Smooth muscle cell (in vitro differentiated cells): ENCODE measurements around the gene HES3. TPM values are rescaled to one million over a fixed set of nuclear protein-coding genes. Genes with fewer than 3 reads are reported as not detected.

Experiments
- DNase-seq: peaks from one replicate; lab custom pipeline; 2025; ENCODE audit not compliant: unreplicated experiment; lab: John Stamatoyannopoulos, UW
- H2AFZ ChIP-seq: fragments of 200-600 bp; sonication (generic); 2 replicates; pipeline ENCODE4 v1.6.0; 2016; ENCODE audit warnings: antibody characterized with exemption, low read depth, mild to moderate bottlenecking
- H3F3A ChIP-seq: fragments of 200-600 bp; sonication (generic); 2 replicates; pipeline ENCODE4 v1.6.0; 2017; ENCODE audit warnings: antibody characterized with exemption, low read depth
- H3K27ac ChIP-seq: fragments of 200-600 bp; sonication (generic); 2 replicates; pipeline ENCODE4 v1.5.1; 2016; ENCODE audit warnings: low read depth, mild to moderate bottlenecking
- H3K27me3 ChIP-seq: fragments of 200-600 bp; sonication (generic); 2 replicates; pipeline ENCODE4 v1.6.1; 2016; ENCODE audit warnings: low read depth, mild to moderate bottlenecking
- H3K36me3 ChIP-seq: fragments of 200-600 bp; sonication (generic); 2 replicates; pipeline ENCODE4 v1.5.1; 2016; ENCODE audit warnings: low read depth
- H3K4me1 ChIP-seq: fragments of 200-600 bp; sonication (generic); 2 replicates; pipeline ENCODE4 v1.5.1; 2016; ENCODE audit warnings: low read depth
- H3K4me2 ChIP-seq: fragments of 200-600 bp; sonication (generic); 2 replicates; pipeline ENCODE4 v1.6.0; 2016; ENCODE audit warnings: mild to moderate bottlenecking
- H3K4me3 ChIP-seq: fragments of 200-600 bp; sonication (generic); 2 replicates; pipeline ENCODE4 v1.5.1; 2016; ENCODE audit warnings: mild to moderate bottlenecking
- H3K79me2 ChIP-seq: fragments of 200-600 bp; sonication (generic); 2 replicates; pipeline ENCODE4 v1.6.0; 2016; ENCODE audit warnings: low read depth, mild to moderate bottlenecking
- H3K9ac ChIP-seq: fragments of 200-600 bp; sonication (generic); 2 replicates; pipeline ENCODE4 v1.6.0; 2016; ENCODE audit warnings: low read depth
- H3K9me3 ChIP-seq: fragments of 200-600 bp; sonication (generic); replicated peaks from 2 replicates; pipeline ENCODE4 v1.5.1; 2016; ENCODE audit warnings: low read depth
- H4K20me1 ChIP-seq: fragments of 200-600 bp; sonication (generic); 2 replicates; pipeline ENCODE4 v1.6.0; 2016; ENCODE audit warnings: low read depth
- WGBS: methylation state at CpG from one replicate; pipeline ENCODE4 v1.1.7; 2016; ENCODE audit warnings: low lambda C conversion rate; 5-methylcytosine and 5-hydroxymethylcytosine counted together
- polyA plus RNA-seq: library from polyadenylated mRNA; unstranded; fragments of >200 nt; fragmentation: Nextera tagmentation; extraction: Ambion mirVana; gene quantifications from 2 replicates; pipeline ENCODE4 v1.2.1, GENCODE V29; 2016
- total RNA-seq: library from RNA; depleted of rRNA; stranded (reverse); fragments of >200 nt; gene quantifications from 2 replicates; pipeline ENCODE4 v1.2.3, GENCODE V29; 2014
- TF ChIP-seq, protein P1 (sequence below): fragments of 200-600 bp; sonication (generic); IDR thresholded peaks from 2 replicates; pipeline ENCODE4 v1.5.1; 2017; ENCODE audit warnings: borderline replicate concordance, mild to moderate bottlenecking, antibody characterized with exemption; ENCODE audit not compliant: insufficient read depth, poor library complexity, severe bottlenecking

HES3 gene
- total and polyA plus RNA-seq, 2 experiments from 2014 or later: not detected

DNA sequence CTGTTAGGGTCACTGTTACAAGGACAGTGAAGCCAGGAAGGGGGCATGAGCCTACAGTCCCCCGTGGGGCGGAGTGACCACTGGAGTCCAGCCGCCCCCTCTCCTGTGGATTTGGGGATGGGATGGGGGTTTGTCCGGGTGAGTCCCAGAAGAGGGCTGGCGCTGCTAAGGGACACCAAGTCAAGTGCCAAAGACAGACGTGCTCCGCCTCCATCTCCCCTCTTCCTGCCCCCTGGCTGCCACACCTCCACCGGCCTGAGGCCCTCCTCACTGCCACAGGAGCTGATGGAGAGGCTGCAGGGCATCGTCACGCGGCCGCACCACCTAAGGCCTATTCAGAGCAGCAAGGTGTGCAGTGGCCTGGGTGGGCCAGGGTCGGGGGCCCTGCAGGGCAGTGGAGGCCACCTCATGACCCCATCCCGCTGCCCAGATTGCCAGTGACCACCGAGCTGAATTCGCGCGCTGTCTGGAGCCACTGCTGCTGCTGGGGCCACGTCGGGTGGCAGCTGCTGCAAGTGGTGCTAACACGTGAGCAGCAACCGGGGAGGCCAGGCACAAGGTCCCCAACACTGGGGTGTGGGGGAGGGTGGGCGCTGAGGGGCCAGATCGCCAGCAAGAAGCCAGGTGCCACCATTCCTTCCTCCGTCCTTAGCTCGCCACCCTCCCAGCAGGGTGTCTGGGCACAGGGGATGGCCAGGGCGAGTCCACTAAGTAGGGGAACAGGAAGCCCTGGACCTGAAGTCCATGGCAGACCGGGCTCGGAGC, 33.2 kb upstream of the HES3 start:
- Histone ChIP-seq H3K4me2 (no peak overlapping the region), H4K20me1 (no peaks in the 10 kb centered on the region), H3K79me2 (no peaks in the 10 kb centered on the region), H2AFZ (no peak overlapping the region), H3K27me3 (peaks cover 3% of the 10 kb centered on the region), H3K4me3 (no peak overlapping the region), H3K27ac (no peak overlapping the region), H3F3A (no peaks in the 10 kb centered on the region), H3K4me1 (peaks cover 18% of the 10 kb centered on the region), H3K9me3 (no peaks in the 10 kb centered on the region), H3K36me3 (no peaks in the 10 kb centered on the region), H3K9ac (no peak overlapping the region)
- TF ChIP-seq, protein P1, sequence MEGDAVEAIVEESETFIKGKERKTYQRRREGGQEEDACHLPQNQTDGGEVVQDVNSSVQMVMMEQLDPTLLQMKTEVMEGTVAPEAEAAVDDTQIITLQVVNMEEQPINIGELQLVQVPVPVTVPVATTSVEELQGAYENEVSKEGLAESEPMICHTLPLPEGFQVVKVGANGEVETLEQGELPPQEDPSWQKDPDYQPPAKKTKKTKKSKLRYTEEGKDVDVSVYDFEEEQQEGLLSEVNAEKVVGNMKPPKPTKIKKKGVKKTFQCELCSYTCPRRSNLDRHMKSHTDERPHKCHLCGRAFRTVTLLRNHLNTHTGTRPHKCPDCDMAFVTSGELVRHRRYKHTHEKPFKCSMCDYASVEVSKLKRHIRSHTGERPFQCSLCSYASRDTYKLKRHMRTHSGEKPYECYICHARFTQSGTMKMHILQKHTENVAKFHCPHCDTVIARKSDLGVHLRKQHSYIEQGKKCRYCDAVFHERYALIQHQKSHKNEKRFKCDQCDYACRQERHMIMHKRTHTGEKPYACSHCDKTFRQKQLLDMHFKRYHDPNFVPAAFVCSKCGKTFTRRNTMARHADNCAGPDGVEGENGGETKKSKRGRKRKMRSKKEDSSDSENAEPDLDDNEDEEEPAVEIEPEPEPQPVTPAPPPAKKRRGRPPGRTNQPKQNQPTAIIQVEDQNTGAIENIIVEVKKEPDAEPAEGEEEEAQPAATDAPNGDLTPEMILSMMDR: no peak
- DNase-seq: no peak
- 95% methylated on average over 28 of the region's 29 CpGs for WGBS

DNA sequence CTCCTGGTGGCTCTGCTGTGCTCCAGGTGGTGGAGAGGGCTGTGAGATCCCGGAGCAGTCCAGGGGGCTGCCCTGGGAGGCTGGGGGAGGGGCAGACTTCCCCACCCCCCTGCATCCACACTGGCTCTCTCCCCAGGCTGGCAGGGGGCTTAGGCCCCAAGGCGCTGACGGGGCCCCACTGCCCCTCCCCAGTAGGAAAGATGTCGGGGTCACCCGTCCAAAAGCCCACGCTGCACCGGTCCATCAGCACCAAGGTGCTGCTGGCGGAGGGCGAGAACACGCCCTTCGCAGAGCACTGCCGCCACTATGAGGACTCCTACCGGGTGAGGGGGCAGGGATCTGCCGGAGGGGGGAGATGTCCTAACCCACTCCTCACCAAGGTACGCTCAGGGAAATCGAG, 32.2 kb upstream of the HES3 start:
- 95% methylated on average over 16 of the region's 16 CpGs for WGBS
- H3K9ac ChIP-seq: no peak overlapping the region
- no peaks in the 10 kb centered on the region for H3K36me3 ChIP-seq
- H3K4me3 ChIP-seq: no peak overlapping the region
- H3F3A ChIP-seq: no peaks in the 10 kb centered on the region
- TF ChIP-seq, protein P1: no peak
- DNase-seq: no peak
- H3K27ac ChIP-seq: no peak overlapping the region
- H3K4me2 ChIP-seq: no peak overlapping the region
- no peak overlapping the region for H2AFZ ChIP-seq
- no peaks in the 10 kb centered on the region for H3K79me2 ChIP-seq
- H3K4me1 ChIP-seq: peaks cover 9% of the 10 kb centered on the region
- H3K9me3 ChIP-seq: no peaks in the 10 kb centered on the region
- no peaks in the 10 kb centered on the region for H3K27me3 ChIP-seq
- no peaks in the 10 kb centered on the region for H4K20me1 ChIP-seq

DNA sequence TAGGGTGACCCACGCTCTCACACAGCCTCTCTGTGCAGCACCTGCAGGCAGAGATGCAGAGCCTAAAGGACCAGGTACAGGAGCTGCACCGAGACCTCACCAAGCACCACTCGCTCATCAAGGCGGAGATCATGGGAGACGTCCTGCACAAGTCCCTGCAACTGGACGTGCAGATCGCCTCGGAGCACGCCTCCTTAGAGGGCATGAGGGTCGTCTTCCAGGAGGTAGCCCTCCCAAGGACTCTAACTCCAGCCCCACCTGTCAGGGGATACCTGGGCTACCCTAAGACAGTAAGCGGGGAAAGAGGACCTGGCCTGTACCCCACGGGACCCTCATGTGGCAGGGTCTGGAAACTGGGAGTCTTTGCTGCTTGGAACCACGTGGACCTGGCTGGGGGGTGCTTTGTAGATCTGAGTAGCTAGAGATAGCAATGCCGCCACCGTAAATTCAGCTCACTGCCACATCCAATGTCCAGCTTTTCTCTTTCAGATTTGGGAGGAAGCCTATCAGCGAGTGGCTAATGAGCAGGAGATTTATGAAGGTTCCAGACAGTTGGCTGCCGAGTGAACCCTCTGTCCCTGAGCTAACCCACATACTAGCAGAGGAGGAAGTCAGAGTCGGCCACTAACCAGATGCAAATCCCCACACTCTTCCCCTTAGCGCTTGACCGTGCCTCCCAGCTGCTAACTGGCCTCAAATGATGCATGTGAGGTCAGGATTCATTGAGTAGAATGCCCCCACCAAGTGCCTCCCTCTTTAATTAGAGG, 31.6 kb upstream of the HES3 start:
- no peak for DNase-seq
- no peaks in the 10 kb centered on the region for H3K9me3 ChIP-seq
- 89% methylated on average over 20 of the region's 20 CpGs for WGBS

More for the DNA sequence above, 31.6 kb upstream of the HES3 start:
- H3K27me3 ChIP-seq: no peaks in the 10 kb centered on the region
- no peak overlapping the region for H3K9ac ChIP-seq
- H3K27ac ChIP-seq: no peak overlapping the region
- no peak overlapping the region for H3K4me3 ChIP-seq
- TF ChIP-seq, protein P1: no peak
- H3K4me2 ChIP-seq: no peak overlapping the region
- no peaks in the 10 kb centered on the region for H3K79me2 ChIP-seq
- H4K20me1 ChIP-seq: no peaks in the 10 kb centered on the region
- peaks cover 9% of the 10 kb centered on the region for H3K4me1 ChIP-seq
- no peaks in the 10 kb centered on the region for H3F3A ChIP-seq
- no peak overlapping the region for H2AFZ ChIP-seq
- H3K36me3 ChIP-seq: no peaks in the 10 kb centered on the region
